Measurements from ENCODE around the gene CLCN7.

CLCN7 gene

GRCh38 chr16:1434644-1435592, 39.9 kb downstream of the CLCN7 start:
- H3K4me3 ChIP-seq (ENCODE audit: low read length), result no peak overlapping the region
- TF ChIP-seq ZNF274 (IDR thresholded peaks at IDR 0.05; ENCODE audit: low read depth, low read length), result no peak

- no peak for TF ChIP-seq ZNF274 (IDR thresholded peaks at IDR 0.05; ENCODE audit: low read depth, low read length)
- H3K4me3 ChIP-seq (ENCODE audit: low read length), result no peak overlapping the region
Observed at GRCh38 chr16:1433756-1434155, 41.1 kb downstream of the CLCN7 start.

GRCh38 chr16:1433263-1433560, 41.6 kb downstream of the CLCN7 start:
- no peak for TF ChIP-seq ZNF274 (IDR thresholded peaks at IDR 0.05; ENCODE audit: low read depth, low read length)
- H3K4me3 ChIP-seq (ENCODE audit: low read length), result no peak overlapping the region

- H3K4me3 ChIP-seq (ENCODE audit: low read length), result no peak overlapping the region
- no peak for TF ChIP-seq ZNF274 (IDR thresholded peaks at IDR 0.05; ENCODE audit: low read depth, low read length)
Observed at GRCh38 chr16:1432388-1433262, 42.2 kb downstream of the CLCN7 start.

- no peak overlapping the region for H3K4me3 ChIP-seq (ENCODE audit: low read length)
- no peak for TF ChIP-seq ZNF274 (IDR thresholded peaks at IDR 0.05; ENCODE audit: low read depth, low read length)
Observed at GRCh38 chr16:1431497-1432270, 43.1 kb downstream of the CLCN7 start.

GRCh38 chr16:1430759-1431496, 43.9 kb downstream of the CLCN7 start, which contains the start of gene PERCC1:
TSS of gene PERCC1 (plus strand) at chr16:1431078. CDS start at chr16:1432594, 1,516 bp downstream.
- no peak for TF ChIP-seq ZNF274 (IDR thresholded peaks at IDR 0.05; ENCODE audit: low read depth, low read length)
- no peak within 1 kb of the TSS for H3K4me3 ChIP-seq (ENCODE audit: low read length)

- TF ChIP-seq ZNF274 (IDR thresholded peaks at IDR 0.05; ENCODE audit: low read depth, low read length), result no peak
- no peak overlapping the region for H3K4me3 ChIP-seq (ENCODE audit: low read length)
Observed at GRCh38 chr16:1430214-1430758, 44.5 kb downstream of the CLCN7 start.

- H3K4me3 ChIP-seq (ENCODE audit: low read length), result no peak overlapping the region
- no peak for TF ChIP-seq ZNF274 (IDR thresholded peaks at IDR 0.05; ENCODE audit: low read depth, low read length)
Observed at GRCh38 chr16:1429631-1430030, 45.2 kb downstream of the CLCN7 start.

- no peak for TF ChIP-seq ZNF274 (IDR thresholded peaks at IDR 0.05; ENCODE audit: low read depth, low read length)
- H3K4me3 ChIP-seq (ENCODE audit: low read length), result no peak overlapping the region
Observed at GRCh38 chr16:1429012-1429411, 45.8 kb downstream of the CLCN7 start.

- no peak overlapping the region for H3K4me3 ChIP-seq (ENCODE audit: low read length)
- no peak for TF ChIP-seq ZNF274 (IDR thresholded peaks at IDR 0.05; ENCODE audit: low read depth, low read length)
Observed at GRCh38 chr16:1428511-1428910, 46.3 kb downstream of the CLCN7 start.

GRCh38 chr16:1427473-1428461, 47.1 kb downstream of the CLCN7 start:
- no peak for TF ChIP-seq ZNF274 (IDR thresholded peaks at IDR 0.05; ENCODE audit: low read depth, low read length)
- H3K4me3 ChIP-seq (ENCODE audit: low read length), result no peak overlapping the region
